Smooth muscle cell (in vitro differentiated cells): Measurements from ENCODE around the gene CCL13. TPM values are rescaled to one million over a fixed set of nuclear protein-coding genes. Genes with fewer than 3 reads are reported as not detected.

Source experiments
- DNase-seq: peaks from one replicate; lab custom pipeline; 2025; ENCODE audit not compliant: unreplicated experiment; lab: John Stamatoyannopoulos, UW
- H2AFZ ChIP-seq: fragments of 200-600 bp; sonication (generic); 2 replicates; pipeline ENCODE4 v1.6.0; 2016; ENCODE audit warnings: antibody characterized with exemption, low read depth, mild to moderate bottlenecking
- H3F3A ChIP-seq: fragments of 200-600 bp; sonication (generic); 2 replicates; pipeline ENCODE4 v1.6.0; 2017; ENCODE audit warnings: antibody characterized with exemption, low read depth
- H3K27ac ChIP-seq: fragments of 200-600 bp; sonication (generic); 2 replicates; pipeline ENCODE4 v1.5.1; 2016; ENCODE audit warnings: low read depth, mild to moderate bottlenecking
- H3K27me3 ChIP-seq: fragments of 200-600 bp; sonication (generic); 2 replicates; pipeline ENCODE4 v1.6.1; 2016; ENCODE audit warnings: low read depth, mild to moderate bottlenecking
- H3K36me3 ChIP-seq: fragments of 200-600 bp; sonication (generic); 2 replicates; pipeline ENCODE4 v1.5.1; 2016; ENCODE audit warnings: low read depth
- H3K4me1 ChIP-seq: fragments of 200-600 bp; sonication (generic); 2 replicates; pipeline ENCODE4 v1.5.1; 2016; ENCODE audit warnings: low read depth
- H3K4me2 ChIP-seq: fragments of 200-600 bp; sonication (generic); 2 replicates; pipeline ENCODE4 v1.6.0; 2016; ENCODE audit warnings: mild to moderate bottlenecking
- H3K4me3 ChIP-seq: fragments of 200-600 bp; sonication (generic); 2 replicates; pipeline ENCODE4 v1.5.1; 2016; ENCODE audit warnings: mild to moderate bottlenecking
- H3K79me2 ChIP-seq: fragments of 200-600 bp; sonication (generic); 2 replicates; pipeline ENCODE4 v1.6.0; 2016; ENCODE audit warnings: low read depth, mild to moderate bottlenecking
- H3K9ac ChIP-seq: fragments of 200-600 bp; sonication (generic); 2 replicates; pipeline ENCODE4 v1.6.0; 2016; ENCODE audit warnings: low read depth
- H3K9me3 ChIP-seq: fragments of 200-600 bp; sonication (generic); replicated peaks from 2 replicates; pipeline ENCODE4 v1.5.1; 2016; ENCODE audit warnings: low read depth
- H4K20me1 ChIP-seq: fragments of 200-600 bp; sonication (generic); 2 replicates; pipeline ENCODE4 v1.6.0; 2016; ENCODE audit warnings: low read depth
- WGBS: methylation state at CpG from one replicate; pipeline ENCODE4 v1.1.7; 2016; ENCODE audit warnings: low lambda C conversion rate; 5-methylcytosine and 5-hydroxymethylcytosine counted together
- polyA plus RNA-seq: library from polyadenylated mRNA; unstranded; fragments of >200 nt; fragmentation: Nextera tagmentation; extraction: Ambion mirVana; gene quantifications from 2 replicates; pipeline ENCODE4 v1.2.1, GENCODE V29; 2016
- total RNA-seq: library from RNA; depleted of rRNA; stranded (reverse); fragments of >200 nt; gene quantifications from 2 replicates; pipeline ENCODE4 v1.2.3, GENCODE V29; 2014
- TF ChIP-seq, protein P1 (sequence below): fragments of 200-600 bp; sonication (generic); IDR thresholded peaks from 2 replicates; pipeline ENCODE4 v1.5.1; 2017; ENCODE audit warnings: borderline replicate concordance, mild to moderate bottlenecking, antibody characterized with exemption; ENCODE audit not compliant: insufficient read depth, poor library complexity, severe bottlenecking

CCL13 gene
- total and polyA plus RNA-seq, 2 experiments from 2014 or later, result not detected

GRCh38 chr17:34382621-34383124 is 26.4 kb downstream of the CCL13 start:
- peaks cover 1% of the 10 kb centered on the region for H3F3A ChIP-seq
- H3K4me2 ChIP-seq, result peak overlapping the region; percentile 38
- DNase-seq, result no peak
- no peak overlapping the region for H3K27ac ChIP-seq
- H3K27me3 ChIP-seq, result no peaks in the 10 kb centered on the region
- no peaks in the 10 kb centered on the region for H4K20me1 ChIP-seq
- no peak overlapping the region for H2AFZ ChIP-seq
- H3K9ac ChIP-seq, result no peak overlapping the region
- H3K4me1 ChIP-seq, result peaks cover 3% of the 10 kb centered on the region
- no peaks in the 10 kb centered on the region for H3K9me3 ChIP-seq
- TF ChIP-seq, protein P1, sequence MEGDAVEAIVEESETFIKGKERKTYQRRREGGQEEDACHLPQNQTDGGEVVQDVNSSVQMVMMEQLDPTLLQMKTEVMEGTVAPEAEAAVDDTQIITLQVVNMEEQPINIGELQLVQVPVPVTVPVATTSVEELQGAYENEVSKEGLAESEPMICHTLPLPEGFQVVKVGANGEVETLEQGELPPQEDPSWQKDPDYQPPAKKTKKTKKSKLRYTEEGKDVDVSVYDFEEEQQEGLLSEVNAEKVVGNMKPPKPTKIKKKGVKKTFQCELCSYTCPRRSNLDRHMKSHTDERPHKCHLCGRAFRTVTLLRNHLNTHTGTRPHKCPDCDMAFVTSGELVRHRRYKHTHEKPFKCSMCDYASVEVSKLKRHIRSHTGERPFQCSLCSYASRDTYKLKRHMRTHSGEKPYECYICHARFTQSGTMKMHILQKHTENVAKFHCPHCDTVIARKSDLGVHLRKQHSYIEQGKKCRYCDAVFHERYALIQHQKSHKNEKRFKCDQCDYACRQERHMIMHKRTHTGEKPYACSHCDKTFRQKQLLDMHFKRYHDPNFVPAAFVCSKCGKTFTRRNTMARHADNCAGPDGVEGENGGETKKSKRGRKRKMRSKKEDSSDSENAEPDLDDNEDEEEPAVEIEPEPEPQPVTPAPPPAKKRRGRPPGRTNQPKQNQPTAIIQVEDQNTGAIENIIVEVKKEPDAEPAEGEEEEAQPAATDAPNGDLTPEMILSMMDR, result no peak
- no peaks in the 10 kb centered on the region for H3K79me2 ChIP-seq
- no peaks in the 10 kb centered on the region for H3K36me3 ChIP-seq
- no peak overlapping the region for H3K4me3 ChIP-seq
- 30% methylated on average over 7 of the region's 7 CpGs for WGBS

GRCh38 chr17:34383216-34383615 is 26.9 kb downstream of the CCL13 start:
- no peak overlapping the region for H3K4me3 ChIP-seq
- no peaks in the 10 kb centered on the region for H3K79me2 ChIP-seq
- H3F3A ChIP-seq, result peaks cover 7% of the 10 kb centered on the region
- no peak overlapping the region for H3K9ac ChIP-seq
- H3K36me3 ChIP-seq, result no peaks in the 10 kb centered on the region
- H3K27ac ChIP-seq, result no peak overlapping the region
- 96% methylated on average over 3 of the region's 3 CpGs for WGBS
- DNase-seq, result no peak
- peak overlapping the region; percentile 38 for H3K4me2 ChIP-seq
- no peaks in the 10 kb centered on the region for H3K27me3 ChIP-seq
- TF ChIP-seq, protein P1, result no peak
- H2AFZ ChIP-seq, result no peak overlapping the region
- H4K20me1 ChIP-seq, result no peaks in the 10 kb centered on the region
- peaks cover 3% of the 10 kb centered on the region for H3K4me1 ChIP-seq
- no peaks in the 10 kb centered on the region for H3K9me3 ChIP-seq

GRCh38 chr17:34384271-34384670 is 28.0 kb downstream of the CCL13 start:
- Histone ChIP-seq H3K4me3 (no peak overlapping the region), H3K9ac (no peak overlapping the region), H3K4me2 (no peak overlapping the region), H3K4me1 (peaks cover 3% of the 10 kb centered on the region), H2AFZ (no peak overlapping the region), H3K36me3 (no peaks in the 10 kb centered on the region), H3F3A (peaks cover 8% of the 10 kb centered on the region), H3K79me2 (no peaks in the 10 kb centered on the region), H3K27ac (no peak overlapping the region), H4K20me1 (no peaks in the 10 kb centered on the region), H3K27me3 (no peaks in the 10 kb centered on the region), H3K9me3 (no peaks in the 10 kb centered on the region)
- 81% methylated on average over 1 of the region's 1 CpG for WGBS
- DNase-seq, result no peak
- TF ChIP-seq, protein P1, result no peak

DNA sequence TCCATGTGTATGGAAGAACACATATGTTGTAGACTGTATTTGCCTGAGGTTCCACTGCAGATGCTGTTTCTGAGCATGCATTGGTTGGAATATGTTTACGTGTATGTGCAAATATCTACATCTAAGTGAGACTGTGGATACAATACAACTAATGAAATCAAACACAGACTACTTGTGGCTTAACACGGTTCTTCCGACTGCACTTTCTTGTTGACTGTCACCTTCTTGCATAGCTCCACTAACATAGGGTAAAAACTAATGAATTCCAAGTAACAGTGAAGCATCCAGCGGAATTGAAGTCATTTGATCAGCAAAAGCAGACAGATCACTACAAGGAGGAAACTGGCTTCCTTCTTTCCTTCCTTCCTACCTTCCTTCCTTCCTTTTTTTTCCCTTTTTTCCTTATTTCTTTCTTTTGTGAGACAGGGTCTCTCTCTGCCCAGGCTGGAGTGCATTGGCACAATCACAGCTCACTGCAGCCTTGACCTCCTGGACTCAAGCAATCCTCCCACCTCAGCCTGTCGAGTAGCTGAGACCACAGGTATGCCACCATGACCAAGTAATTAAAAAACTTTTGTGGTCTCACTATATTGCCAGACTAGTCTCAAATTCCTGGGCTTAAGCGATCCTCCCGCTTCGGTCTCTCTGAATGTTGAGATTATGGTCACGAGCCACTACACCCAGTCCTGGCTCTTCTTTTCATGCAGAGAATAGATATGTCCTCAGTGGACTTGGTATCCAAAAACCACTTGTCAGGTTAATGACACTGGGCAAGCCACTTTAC is 28.7 kb downstream of the CCL13 start:
- Histone ChIP-seq H3K4me2 (no peak overlapping the region), H4K20me1 (no peaks in the 10 kb centered on the region), H3K36me3 (no peaks in the 10 kb centered on the region), H3F3A (peaks cover 8% of the 10 kb centered on the region), H3K27ac (no peak overlapping the region), H3K79me2 (no peaks in the 10 kb centered on the region), H3K9me3 (no peaks in the 10 kb centered on the region), H2AFZ (no peak overlapping the region), H3K27me3 (no peaks in the 10 kb centered on the region), H3K4me1 (peaks cover 3% of the 10 kb centered on the region), H3K4me3 (no peak overlapping the region), H3K9ac (no peak overlapping the region)
- TF ChIP-seq, protein P1, result no peak
- no peak for DNase-seq
- 54% methylated on average over 9 of the region's 9 CpGs for WGBS
